GM12891 (cell line): ENCODE data around the gene SLC39A5. TPM values are rescaled to one million over a fixed set of nuclear protein-coding genes. Genes with fewer than 3 reads are reported as not detected.
A peak's percentile ranks its signal among the peaks of the same experiment; 100 is the strongest.
"Not testable (repeated sequence)": the region's sequence is repeated elsewhere in the genome, so short reads cannot be mapped to it uniquely, and the experiment has no call there.

ENCODE experiments used
- DNase-seq: peaks from one replicate; pipeline ENCODE4 v3.0.0; 2011; ENCODE audit warnings: low spot score; ENCODE audit not compliant: insufficient read length
- FAIRE-seq: peaks from 2 replicates; lab custom pipeline; 2011; peaks lifted over from hg19 to GRCh38; lab: Jason Lieb, UNC
- PAX5 ChIP-seq: IDR thresholded peaks from 2 replicates; pipeline ENCODE4 v1.6.1; 2011; ENCODE audit warnings: low read length, moderate library complexity, mild to moderate bottlenecking; ENCODE audit not compliant: insufficient read depth, severe bottlenecking
- POLR2A ChIP-seq: IDR thresholded peaks from 2 replicates; pipeline ENCODE4 v1.6.1; 2011; ENCODE audit warnings: low read depth, low read length, control low read depth
- POLR2AphosphoS5 ChIP-seq: IDR thresholded peaks from 2 replicates; pipeline ENCODE4 v1.6.1; 2011; ENCODE audit warnings: low read depth, low read length, control low read depth
- POU2F2 ChIP-seq: IDR thresholded peaks from 2 replicates; pipeline ENCODE4 v1.6.1; 2011; ENCODE audit warnings: low read depth, mild to moderate bottlenecking, control low read depth, low read length, moderate library complexity
- SPI1 ChIP-seq: IDR thresholded peaks from 2 replicates; pipeline ENCODE4 v1.6.1; 2011; ENCODE audit warnings: low read depth, low read length, control low read depth
- TAF1 ChIP-seq: IDR thresholded peaks from 2 replicates; pipeline ENCODE4 v1.6.1; 2011; ENCODE audit warnings: low read depth, low read length, control low read depth
- polyA plus RNA-seq: library from polyadenylated mRNA; unstranded; fragments of >200 nt; gene quantifications from one replicate; pipeline ENCODE4 v1.2.1, GENCODE V29; 2012; ENCODE audit warnings: low read depth, missing spikeins, inconsistent platforms; ENCODE audit not compliant: missing spikeins

Gene SLC39A5
- polyA plus RNA-seq, result 0.24 TPM

- DNase-seq (no peak), FAIRE-seq (no peak)
- no peak for TF ChIP-seq POLR2A
- TF ChIP-seq POLR2AphosphoS5, result no peak
- TF ChIP-seq TAF1, result no peak
Observed at GRCh38 chr12:56229916-56230431, at the start of gene SLC39A5. TSS of gene SLC39A5 (plus strand) at chr12:56230051. CDS start at chr12:56231275, 1,224 bp downstream.

- FAIRE-seq (no peak), DNase-seq (no peak)
- TF ChIP-seq POLR2A, result no peak
- no peak for TF ChIP-seq POU2F2
- TF ChIP-seq POLR2AphosphoS5, result no peak
- TF ChIP-seq SPI1, result no peak
- no peak for TF ChIP-seq TAF1
- TF ChIP-seq PAX5, result no peak
Observed at GRCh38 chr12:56186957-56187356, 42.9 kb upstream of the SLC39A5 start.

- no peak for TF ChIP-seq POU2F2
- TF ChIP-seq POLR2AphosphoS5, result no peak
- no peak for TF ChIP-seq SPI1
- TF ChIP-seq PAX5, result no peak
- no peak for TF ChIP-seq TAF1
- no peak for TF ChIP-seq POLR2A
- FAIRE-seq (no peak), DNase-seq (no peak)
Observed at GRCh38 chr12:56188131-56188777, 41.6 kb upstream of the SLC39A5 start.

- FAIRE-seq (no peak), DNase-seq (no peak)
- TF ChIP-seq SPI1 (no peak), PAX5 (no peak), TAF1 (no peak), POU2F2 (no peak), POLR2AphosphoS5 (no peak), POLR2A (no peak)
Observed at GRCh38 chr12:56188778-56189098, 41.1 kb upstream of the SLC39A5 start.

GRCh38 chr12:56189099-56189917, 40.5 kb upstream of the SLC39A5 start, which contains the start of gene SMARCC2:
TSS of gene SMARCC2 (minus strand) at chr12:56189483. CDS start at chr12:56189461, 22 bp downstream.
- no peak for TF ChIP-seq SPI1
- peak; percentile 28; the same call in 1 of the 2 replicates for TF ChIP-seq POLR2AphosphoS5
- TF ChIP-seq POLR2A, result peak; percentile 37; the same call in 1 of the 2 replicates
- TF ChIP-seq TAF1, result no peak
- TF ChIP-seq PAX5, result no peak
- DNase-seq, result peak; percentile 89
- FAIRE-seq, result peak; percentile 87

GRCh38 chr12:56189918-56190694, 39.7 kb upstream of the SLC39A5 start:
- DNase-seq (peak; percentile 62), FAIRE-seq (peak; percentile 85)
- TF ChIP-seq POU2F2 (no peak), SPI1 (no peak), TAF1 (no peak), POLR2AphosphoS5 (peak; percentile 32; the same call in 1 of the 2 replicates), POLR2A (no peak), PAX5 (peak; percentile 24)

GRCh38 chr12:56190695-56191155, 39.1 kb upstream of the SLC39A5 start:
- FAIRE-seq, result no peak
- no peak for DNase-seq
- no peak for TF ChIP-seq SPI1

GRCh38 chr12:56192582-56192981, 37.3 kb upstream of the SLC39A5 start:
- FAIRE-seq (no peak), DNase-seq (no peak)
- TF ChIP-seq POLR2A (no peak), TAF1 (no peak), POLR2AphosphoS5 (no peak), PAX5 (no peak), POU2F2 (no peak), SPI1 (no peak)

- DNase-seq (peak; percentile 47), FAIRE-seq (peak; percentile 80)
- TF ChIP-seq POLR2AphosphoS5, result no peak
- TF ChIP-seq POLR2A, result peak; percentile 46; the same call in 1 of the 2 replicates
- TF ChIP-seq POU2F2, result 0 out of 2 replicates have a peak, but pooled peaks have one; percentile 38
- TF ChIP-seq TAF1, result peak; percentile 60; the same call in 1 of the 2 replicates
Observed at GRCh38 chr12:56193025-56193578, 36.7 kb upstream of the SLC39A5 start.

GRCh38 chr12:56196818-56197550, 32.9 kb upstream of the SLC39A5 start:
- not testable (repeated sequence) for FAIRE-seq, DNase-seq
